Measurements from ENCODE around the gene PNPLA1.
"Not testable (repeated sequence)": the region's sequence is repeated elsewhere in the genome, so short reads cannot be mapped to it uniquely, and the experiment has no call there.

The PNPLA1 gene

DNA sequence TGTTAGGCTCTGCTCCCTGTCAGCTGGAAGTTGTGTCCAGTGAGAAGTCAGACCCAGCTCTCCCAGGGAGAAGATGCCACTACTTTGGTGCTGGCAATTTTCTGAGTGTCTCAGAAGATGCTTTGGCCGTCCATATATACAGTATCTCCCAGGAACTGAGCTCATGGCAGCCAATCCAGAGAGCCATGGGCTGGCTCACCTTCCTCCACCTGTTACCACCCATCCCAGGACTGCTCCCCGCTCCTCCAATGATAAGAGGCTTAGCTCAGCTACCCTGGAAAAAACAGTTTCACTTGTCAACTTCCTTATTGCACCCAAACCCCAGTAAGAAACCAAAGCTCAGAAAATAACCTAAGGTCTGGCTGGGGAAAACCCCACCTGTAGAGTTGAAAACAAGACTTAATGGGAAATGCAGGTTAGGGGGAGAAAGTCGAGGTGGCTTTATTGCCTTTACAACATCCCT is 67.0 kb downstream of the PNPLA1 start, which contains the start of gene BNIP5:
Gene BNIP5, minus strand, starts transcription at position 110 of the 463 bp plus-strand sequence. CDS start 6,198 bp downstream, outside the sequence.
- peak within 1 kb of the TSS; percentile 72 for H3K27ac ChIP-seq
- TF ChIP-seq, protein P1, sequence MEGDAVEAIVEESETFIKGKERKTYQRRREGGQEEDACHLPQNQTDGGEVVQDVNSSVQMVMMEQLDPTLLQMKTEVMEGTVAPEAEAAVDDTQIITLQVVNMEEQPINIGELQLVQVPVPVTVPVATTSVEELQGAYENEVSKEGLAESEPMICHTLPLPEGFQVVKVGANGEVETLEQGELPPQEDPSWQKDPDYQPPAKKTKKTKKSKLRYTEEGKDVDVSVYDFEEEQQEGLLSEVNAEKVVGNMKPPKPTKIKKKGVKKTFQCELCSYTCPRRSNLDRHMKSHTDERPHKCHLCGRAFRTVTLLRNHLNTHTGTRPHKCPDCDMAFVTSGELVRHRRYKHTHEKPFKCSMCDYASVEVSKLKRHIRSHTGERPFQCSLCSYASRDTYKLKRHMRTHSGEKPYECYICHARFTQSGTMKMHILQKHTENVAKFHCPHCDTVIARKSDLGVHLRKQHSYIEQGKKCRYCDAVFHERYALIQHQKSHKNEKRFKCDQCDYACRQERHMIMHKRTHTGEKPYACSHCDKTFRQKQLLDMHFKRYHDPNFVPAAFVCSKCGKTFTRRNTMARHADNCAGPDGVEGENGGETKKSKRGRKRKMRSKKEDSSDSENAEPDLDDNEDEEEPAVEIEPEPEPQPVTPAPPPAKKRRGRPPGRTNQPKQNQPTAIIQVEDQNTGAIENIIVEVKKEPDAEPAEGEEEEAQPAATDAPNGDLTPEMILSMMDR (conservative IDR thresholded peaks at IDR 0.05) = no peak

DNA sequence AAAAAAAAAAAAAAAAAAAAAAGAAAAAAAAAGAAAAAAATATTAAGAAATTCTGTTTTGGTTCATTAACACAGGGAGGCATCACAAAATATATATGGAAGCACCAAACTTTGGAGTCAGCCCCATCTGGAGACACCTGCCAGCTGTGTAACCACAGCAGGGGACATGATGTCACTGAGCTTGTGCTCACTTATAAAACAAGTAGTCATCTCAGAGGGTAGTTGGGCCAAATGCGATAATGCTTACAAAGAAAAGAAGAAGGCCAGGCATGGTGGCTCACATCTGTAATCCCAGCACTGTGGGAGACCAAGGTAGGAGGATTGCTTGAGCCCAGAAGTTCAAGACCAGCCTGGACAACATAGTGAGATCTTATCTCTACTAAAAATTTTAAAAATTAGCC is 68.0 kb downstream of the PNPLA1 start:
- TF ChIP-seq, protein P1 (conservative IDR thresholded peaks at IDR 0.05) = no peak
- no peak overlapping the region for H3K27ac ChIP-seq

DNA sequence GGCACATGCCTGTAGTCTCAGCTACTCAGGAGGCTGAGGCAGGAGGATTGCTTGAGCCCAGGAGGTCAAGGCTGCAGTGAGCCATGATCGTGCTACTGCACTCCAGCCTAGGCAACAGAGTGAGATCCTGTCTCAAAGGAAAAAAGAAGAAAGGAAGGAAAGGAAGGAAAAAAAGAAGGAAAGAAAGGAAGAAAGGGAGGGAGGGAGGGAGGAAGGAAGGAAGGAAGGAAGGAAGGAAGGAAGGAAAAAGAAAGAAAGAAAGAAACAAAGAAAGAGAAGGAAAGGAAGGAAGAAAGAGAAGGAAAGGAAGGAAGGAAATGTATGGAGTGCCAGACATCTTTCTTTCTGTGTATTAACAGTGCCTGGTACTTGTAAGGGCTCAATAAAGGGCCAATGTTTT is 68.4 kb downstream of the PNPLA1 start:
- H3K27ac ChIP-seq = not testable (repeated sequence)

DNA sequence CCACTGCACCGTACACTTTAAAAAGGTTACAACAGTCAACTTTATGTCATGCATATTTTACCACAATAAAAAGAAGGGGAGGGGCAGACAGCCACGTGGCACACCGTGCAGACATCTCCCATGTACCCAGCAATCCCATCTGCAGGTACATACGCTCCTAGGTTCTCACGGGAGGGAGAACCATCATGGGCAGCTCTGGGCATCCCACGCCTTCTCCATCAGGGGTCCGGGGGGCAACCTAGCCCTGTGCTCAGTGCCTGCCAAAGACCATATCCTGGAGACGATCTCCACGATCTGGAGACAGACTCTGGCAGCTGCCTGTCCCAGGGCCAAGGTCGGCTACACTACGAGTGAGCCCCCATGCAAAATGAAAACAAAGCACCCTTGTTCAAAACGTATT is 69.3 kb downstream of the PNPLA1 start:
- TF ChIP-seq, protein P1 (conservative IDR thresholded peaks at IDR 0.05) = no peak
- H3K27ac ChIP-seq = no peak overlapping the region

DNA sequence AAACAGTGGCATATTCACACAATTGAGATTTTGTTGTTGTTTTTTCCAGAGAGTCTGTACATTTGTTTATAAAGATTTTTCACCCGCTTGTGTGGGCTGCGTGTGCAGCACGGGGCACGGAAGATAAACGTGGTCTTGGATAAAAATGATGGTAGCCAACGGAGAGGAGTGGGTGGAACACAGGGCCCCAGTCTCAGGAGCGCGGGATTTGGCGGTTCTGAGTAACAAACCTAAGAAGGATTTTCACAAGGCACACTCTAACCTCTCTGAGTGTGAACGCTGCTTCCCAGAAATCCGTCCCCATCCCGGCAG is 70.4 kb downstream of the PNPLA1 start:
- TF ChIP-seq, protein P1 (conservative IDR thresholded peaks at IDR 0.05) = no peak

GRCh38 chr6:36340618-36341454 is 71.0 kb downstream of the PNPLA1 start:
- TF ChIP-seq, protein P1 (conservative IDR thresholded peaks at IDR 0.05) = peak; percentile 92
- H3K27ac ChIP-seq = no peak overlapping the region

More for the DNA sequence above, 70.4 kb downstream of the PNPLA1 start:
- H3K27ac ChIP-seq = no peak overlapping the region

DNA sequence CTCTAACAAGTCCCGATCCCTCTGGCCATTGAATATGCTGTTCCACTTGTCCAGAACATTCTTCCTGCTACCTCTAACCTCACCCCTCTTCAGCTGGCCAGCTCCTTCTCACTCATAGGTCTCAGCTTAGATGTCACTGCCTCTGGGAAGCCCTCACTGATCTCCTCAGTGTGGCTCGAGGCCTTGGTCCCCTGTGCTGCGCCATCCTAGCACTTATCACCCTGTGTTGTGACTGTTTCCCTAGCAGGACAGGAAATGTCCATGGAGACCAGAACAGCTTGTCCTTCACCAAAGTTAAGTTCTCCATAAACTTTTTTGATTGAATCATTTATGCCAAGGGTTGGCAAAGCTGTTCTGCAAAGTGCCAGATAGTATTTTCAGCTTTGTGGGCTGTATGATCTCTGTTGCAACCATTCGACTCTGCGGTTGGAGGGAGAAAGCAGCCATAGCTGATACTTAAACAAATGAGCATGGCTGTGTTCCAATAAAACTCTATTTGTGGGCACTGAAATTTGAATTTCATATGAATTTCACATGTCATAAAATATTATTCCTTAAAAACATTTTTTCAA is 73.3 kb downstream of the PNPLA1 start:
- H3K27ac ChIP-seq = no peak overlapping the region
- TF ChIP-seq, protein P1 (conservative IDR thresholded peaks at IDR 0.05) = no peak
